T-helper 2 cell treated with Interferon-gamma antibody and Interleukin-4, amounts not matched to agents 5 μg/mL and 100 μg/mL, for 36 hours (primary cell): ENCODE measurements around the gene KRT10.
"Not testable (repeated sequence)": the region's sequence is repeated elsewhere in the genome, so short reads cannot be mapped to it uniquely, and the experiment has no call there.

Source experiments
- DNase-seq: peaks from one replicate; pipeline ENCODE4 v3.0.0; 2021; ENCODE audit warnings: low spot score
- H3K27ac Mint-ChIP-seq: one replicate; pipeline ENCODE4 v1.8.0; 2021; ENCODE audit warnings: mild to moderate bottlenecking, mixed read lengths
- H3K27me3 Mint-ChIP-seq: one replicate; pipeline ENCODE4 v1.8.0; 2021; ENCODE audit warnings: low read depth, mixed read lengths
- H3K36me3 Mint-ChIP-seq: one replicate; pipeline ENCODE4 v1.8.0; 2021; ENCODE audit warnings: low read depth, mixed read lengths
- H3K4me1 Mint-ChIP-seq: one replicate; pipeline ENCODE4 v1.8.0; 2021; ENCODE audit warnings: low read depth, mixed read lengths
- H3K4me3 Mint-ChIP-seq: one replicate; pipeline ENCODE4 v1.8.0; 2022; ENCODE audit warnings: mild to moderate bottlenecking, moderate library complexity, mixed read lengths
- H3K9me3 Mint-ChIP-seq: one replicate; pipeline ENCODE4 v1.8.0; 2021; ENCODE audit warnings: mixed read lengths

KRT10 gene

DNA sequence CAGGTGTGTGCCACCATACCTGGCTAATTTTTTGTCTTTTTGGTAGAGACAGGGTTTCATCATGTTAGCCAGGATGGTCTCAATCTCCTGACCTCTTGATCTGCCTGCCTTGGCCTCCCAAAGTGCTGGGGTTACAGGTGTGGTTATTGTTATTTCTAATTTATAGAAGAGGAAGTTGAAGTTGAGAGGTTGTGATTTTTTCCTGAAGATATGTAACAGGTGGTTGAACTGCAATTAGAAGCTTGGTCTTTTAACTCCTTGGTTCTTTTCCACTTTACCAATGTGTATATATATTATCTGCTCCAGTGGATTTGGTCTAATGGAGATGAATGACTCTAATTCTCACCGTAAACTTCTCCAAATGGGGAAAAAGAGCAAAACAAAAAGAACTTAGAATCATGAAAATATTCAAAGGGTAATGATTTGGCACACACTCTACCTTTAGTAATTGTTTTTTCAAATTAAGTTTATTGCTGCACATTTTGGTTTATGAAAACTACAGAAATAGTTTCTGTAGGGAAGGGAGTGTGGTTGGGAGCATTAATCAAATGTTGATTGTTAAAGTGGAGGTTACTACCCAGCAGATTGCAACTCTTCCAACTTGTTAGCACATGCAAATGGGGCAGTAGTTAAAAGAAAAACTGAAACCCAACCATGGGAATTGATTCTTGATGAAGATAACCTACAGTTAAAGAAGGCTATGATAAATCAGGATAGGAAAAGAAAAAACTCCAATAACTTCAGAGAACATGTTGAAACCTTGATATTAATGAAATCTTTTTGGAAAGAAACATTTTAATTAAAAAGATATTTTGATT lies 1.8 kb upstream of the KRT10 start:
- Mint-ChIP-seq H3K4me1 (peaks cover 41% of the 10 kb centered on the region), H3K9me3 (peaks cover 11% of the 10 kb centered on the region), H3K27ac (peak overlapping the region; percentile 13), H3K27me3 (no peaks in the 10 kb centered on the region), H3K4me3 (no peak overlapping the region), H3K36me3 (peaks cover 16% of the 10 kb centered on the region)
- DNase-seq: no peak

DNA sequence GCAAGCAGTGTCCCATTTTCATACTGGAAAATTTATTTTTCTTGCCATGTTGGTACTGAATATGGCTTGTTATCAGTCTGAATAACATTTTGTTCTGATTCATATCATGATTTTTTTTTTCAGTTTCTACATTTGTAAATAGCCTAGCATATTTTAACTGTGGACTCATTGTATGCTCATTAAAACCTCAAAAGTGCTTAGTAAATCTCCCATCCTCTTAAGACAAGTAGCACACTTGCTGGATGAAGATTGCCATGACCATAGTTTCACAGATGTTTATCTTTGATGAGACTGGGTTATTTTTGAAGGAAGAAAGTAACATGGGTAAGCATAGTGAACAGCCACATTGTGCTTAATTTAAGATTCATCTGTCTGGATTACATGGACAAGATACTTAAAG lies 878 bp downstream of the KRT10 start:
- no peak for DNase-seq
- Mint-ChIP-seq H3K4me3 (no peak overlapping the region), H3K4me1 (peaks cover 37% of the 10 kb centered on the region), H3K9me3 (peaks cover 21% of the 10 kb centered on the region), H3K36me3 (peaks cover 35% of the 10 kb centered on the region), H3K27ac (no peak overlapping the region), H3K27me3 (no peaks in the 10 kb centered on the region)

DNA sequence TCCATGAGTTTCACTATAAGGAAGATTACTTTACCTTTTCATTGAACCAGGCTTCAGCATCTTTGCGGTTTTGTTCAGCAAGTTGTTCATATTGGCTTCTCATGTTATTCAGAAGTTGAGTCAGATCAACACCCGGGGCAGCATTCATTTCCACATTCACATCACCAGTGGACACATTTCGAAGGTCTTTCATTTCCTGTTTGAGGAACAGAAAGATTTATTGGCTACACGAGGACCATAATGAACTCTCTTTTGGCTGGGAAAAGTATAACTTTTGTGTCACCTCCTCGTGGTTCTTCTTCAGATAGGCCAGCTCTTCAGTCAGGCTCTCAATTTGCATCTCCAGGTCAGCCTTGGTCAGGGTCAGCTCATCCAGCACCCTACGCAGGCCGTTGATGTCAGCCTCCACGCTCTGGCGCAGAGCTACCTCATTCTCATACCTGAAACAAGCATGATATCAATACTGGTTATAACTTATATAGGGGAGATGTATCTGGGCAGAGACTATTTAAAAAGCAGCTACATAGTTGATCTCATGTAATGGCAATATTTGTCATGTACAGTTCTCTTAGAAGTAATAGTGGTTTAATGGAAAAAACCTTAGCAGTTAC lies 2.1 kb downstream of the KRT10 start:
- peaks cover 36% of the 10 kb centered on the region for H3K4me1 Mint-ChIP-seq
- H3K4me3 Mint-ChIP-seq: peak overlapping the region; percentile 79
- DNase-seq: no peak
- H3K9me3 Mint-ChIP-seq: peaks cover 21% of the 10 kb centered on the region
- H3K36me3 Mint-ChIP-seq: peaks cover 37% of the 10 kb centered on the region
- H3K27ac Mint-ChIP-seq: peak overlapping the region; percentile 17
- H3K27me3 Mint-ChIP-seq: no peaks in the 10 kb centered on the region

DNA sequence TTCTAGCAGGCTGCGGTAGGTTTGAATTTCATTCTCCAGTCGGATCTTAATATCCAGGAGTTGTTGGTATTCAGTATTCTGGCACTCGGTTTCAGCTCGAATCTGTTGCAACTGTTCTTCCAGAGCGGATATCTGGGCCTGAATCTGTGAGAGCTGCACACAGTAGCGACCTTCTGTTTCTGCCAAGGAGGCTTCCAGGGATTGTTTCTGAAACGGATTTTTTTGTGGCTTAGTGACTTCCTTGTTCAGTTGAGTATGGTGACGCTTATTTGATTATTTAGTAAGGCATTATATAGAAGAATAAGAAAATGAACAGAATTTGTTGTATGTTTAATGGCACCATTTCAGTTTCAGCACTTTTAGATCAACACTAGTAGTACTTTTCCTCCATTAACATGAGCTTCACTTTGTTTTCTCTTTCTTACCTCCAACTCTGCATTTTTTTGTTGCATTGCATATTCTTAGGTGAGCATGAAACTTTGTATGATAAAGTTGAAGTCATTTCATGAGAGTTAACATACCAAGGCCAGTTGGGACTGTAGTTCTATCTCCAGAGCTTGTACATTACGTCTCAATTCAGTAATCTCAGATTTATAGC lies 2.8 kb downstream of the KRT10 start:
- DNase-seq: no peak
- Mint-ChIP-seq H3K4me1 (peaks cover 34% of the 10 kb centered on the region), H3K9me3 (peaks cover 21% of the 10 kb centered on the region), H3K27ac (peak overlapping the region; percentile 81), H3K27me3 (peaks cover under 1% of the 10 kb centered on the region), H3K4me3 (peak overlapping the region; percentile 79), H3K36me3 (peaks cover 37% of the 10 kb centered on the region)

DNA sequence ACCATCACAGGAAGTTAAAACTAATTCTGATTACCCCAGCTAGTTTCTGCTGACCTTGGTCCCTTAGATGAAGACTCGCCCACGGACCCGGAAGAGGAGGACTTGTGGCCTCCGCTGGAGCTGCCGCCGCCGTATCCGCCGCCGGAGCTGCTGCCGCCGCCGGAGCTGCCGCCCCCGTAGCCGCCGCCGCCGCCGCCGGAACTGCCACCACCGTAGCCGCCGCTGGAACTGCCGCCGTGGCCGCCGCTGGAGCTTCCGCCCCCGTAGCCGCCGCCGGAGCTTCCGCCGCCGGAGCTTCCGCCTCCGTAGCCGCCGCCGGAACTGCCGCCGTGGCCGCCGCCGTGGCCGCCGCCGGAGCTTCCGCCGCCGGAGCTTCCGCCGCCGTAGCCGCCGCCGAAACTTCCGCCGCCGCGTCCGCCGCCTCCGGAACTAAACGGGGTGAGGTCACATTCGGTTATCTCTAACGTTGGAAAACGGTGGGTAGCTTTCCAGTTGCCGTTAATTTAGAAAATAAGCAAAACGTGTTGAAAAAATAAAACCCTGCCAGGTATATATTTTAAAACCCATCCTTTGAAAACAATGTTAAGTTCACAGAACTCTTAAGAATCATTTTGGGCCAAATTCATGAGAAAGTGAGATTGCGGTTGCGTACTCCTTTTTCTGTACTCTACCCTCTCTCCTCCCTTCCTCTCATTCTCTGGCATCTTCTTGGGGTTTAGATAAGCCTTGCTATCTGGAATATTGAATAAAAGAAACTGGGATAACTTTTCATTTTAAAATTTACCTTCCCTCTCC lies 3.5 kb downstream of the KRT10 start:
- Mint-ChIP-seq H3K4me1 (peaks cover 28% of the 10 kb centered on the region), H3K27me3 (peaks cover 7% of the 10 kb centered on the region), H3K27ac (peak overlapping the region; percentile 91), H3K4me3 (peak overlapping the region; percentile 95), H3K9me3 (peaks cover 21% of the 10 kb centered on the region), H3K36me3 (peaks cover 37% of the 10 kb centered on the region)
- DNase-seq: peak; percentile 90

DNA sequence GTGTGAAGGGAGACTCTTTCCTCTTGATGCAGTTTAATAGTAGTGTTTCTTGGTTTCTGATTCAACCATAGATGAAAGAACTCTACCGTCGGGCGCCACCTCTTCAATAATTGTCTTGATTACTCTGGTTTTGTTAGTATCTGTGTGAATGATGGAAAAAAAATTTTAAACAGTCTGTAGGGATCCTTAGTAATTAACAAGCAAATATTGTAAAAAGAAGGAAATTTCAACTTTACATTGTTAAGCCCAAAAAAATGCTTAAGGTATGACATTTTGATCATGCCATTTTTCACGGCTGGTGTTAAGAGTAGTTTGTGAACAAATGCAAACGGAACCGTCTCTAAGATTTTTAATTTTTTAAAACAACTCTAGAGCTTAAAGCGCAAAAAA lies 4.1 kb downstream of the KRT10 start:
- Mint-ChIP-seq H3K9me3 (peaks cover 21% of the 10 kb centered on the region), H3K4me3 (peak overlapping the region; percentile 95), H3K27ac (peak overlapping the region; percentile 91), H3K27me3 (peaks cover 11% of the 10 kb centered on the region), H3K4me1 (peaks cover 28% of the 10 kb centered on the region), H3K36me3 (peaks cover 37% of the 10 kb centered on the region)
- DNase-seq: no peak

DNA sequence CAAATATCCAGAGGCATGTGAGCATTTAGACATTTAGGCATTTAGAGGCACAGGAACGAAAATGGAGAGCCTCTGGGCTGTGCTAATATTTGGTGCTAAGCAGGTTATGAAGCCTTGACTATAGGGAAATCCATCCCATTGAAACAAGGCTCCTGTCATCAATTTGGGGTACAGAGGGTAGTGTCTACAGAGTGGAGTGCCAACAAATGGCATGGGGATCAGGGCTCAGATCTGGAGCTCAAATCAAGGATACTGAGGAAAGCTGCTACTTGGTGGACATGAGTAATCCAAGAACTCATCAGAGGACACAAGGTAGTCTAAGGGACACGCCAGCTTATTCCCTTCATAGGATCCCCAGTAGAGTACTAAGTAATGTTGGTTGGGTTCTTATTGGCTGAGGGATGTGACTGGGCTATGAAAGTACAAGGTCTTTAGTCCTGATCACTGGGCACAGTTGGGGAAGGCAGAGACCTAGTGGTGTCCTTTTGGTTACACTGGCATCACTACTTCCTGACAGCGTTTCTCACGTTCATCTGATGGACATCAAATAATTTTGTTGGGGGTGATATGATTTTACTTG lies 5.2 kb downstream of the KRT10 start:
- H3K27ac Mint-ChIP-seq: peak overlapping the region; percentile 63

DNA sequence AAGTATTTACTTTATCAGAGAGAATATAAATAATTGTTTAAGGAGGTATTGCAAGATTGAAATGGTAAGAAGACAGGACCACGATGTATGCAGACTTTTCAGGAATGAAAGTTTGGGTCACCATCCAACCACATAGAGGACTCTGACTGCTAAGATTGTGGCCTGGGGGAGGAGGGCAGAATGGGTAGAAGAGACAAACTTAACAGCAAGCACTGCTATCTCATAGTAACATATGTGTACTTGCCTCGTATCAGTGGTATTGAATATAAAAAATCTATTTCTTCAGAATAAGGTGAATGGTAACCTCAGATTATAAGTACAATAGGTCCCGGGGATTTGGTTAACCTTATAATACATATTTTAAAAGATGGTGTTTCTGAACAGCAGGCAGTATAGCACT lies 5.8 kb downstream of the KRT10 start:
- peaks cover 24% of the 10 kb centered on the region for H3K27me3 Mint-ChIP-seq
- no peak overlapping the region for H3K27ac Mint-ChIP-seq
- H3K9me3 Mint-ChIP-seq: peaks cover 21% of the 10 kb centered on the region
- no peak for DNase-seq
- H3K4me1 Mint-ChIP-seq: peaks cover 26% of the 10 kb centered on the region
- peaks cover 33% of the 10 kb centered on the region for H3K36me3 Mint-ChIP-seq
- peak overlapping the region; percentile 30 for H3K4me3 Mint-ChIP-seq

More for the DNA sequence above, 5.2 kb downstream of the KRT10 start:
- H3K4me1 Mint-ChIP-seq: peaks cover 26% of the 10 kb centered on the region
- peaks cover 34% of the 10 kb centered on the region for H3K36me3 Mint-ChIP-seq
- H3K9me3 Mint-ChIP-seq: peaks cover 21% of the 10 kb centered on the region
- peak overlapping the region; percentile 86 for H3K4me3 Mint-ChIP-seq
- DNase-seq: no peak
- H3K27me3 Mint-ChIP-seq: peaks cover 19% of the 10 kb centered on the region

DNA sequence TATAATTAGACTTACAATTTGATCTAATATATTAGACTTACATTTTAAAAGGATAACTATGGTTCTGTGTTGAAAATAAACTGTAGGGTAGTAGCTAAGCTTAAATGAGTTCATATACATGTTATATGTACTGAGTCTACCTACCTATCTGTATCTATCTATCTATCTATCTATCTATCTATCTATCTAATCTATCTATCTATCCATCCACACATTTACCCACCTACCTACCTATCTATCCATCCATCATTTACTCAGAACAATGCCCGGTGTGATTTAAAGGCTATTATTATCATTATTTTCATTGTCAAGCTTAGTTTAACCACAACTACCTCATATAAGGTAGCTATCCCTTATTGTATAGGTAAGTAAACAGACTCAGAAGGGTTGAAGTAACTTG lies 7.0 kb downstream of the KRT10 start:
- Mint-ChIP-seq H3K27me3 (peaks cover 34% of the 10 kb centered on the region), H3K4me1 (peaks cover 22% of the 10 kb centered on the region)

DNA sequence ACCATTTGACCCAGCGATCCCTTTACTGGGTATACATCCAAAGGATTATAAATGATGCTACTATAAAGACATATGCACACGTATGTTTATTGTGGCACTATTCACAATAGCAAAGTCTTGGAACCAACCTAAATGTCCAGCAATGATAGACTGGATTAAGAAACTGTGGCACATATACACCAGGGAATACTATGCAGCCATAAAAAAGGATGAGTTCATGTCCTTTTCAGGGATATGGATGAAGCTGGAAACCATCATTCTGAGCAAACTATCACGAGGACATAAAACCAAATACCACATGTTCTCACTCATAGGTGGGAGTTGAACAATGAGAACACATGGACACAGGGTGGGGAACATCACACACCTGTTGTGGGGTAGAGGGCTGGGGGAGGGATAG lies 7.8 kb downstream of the KRT10 start:
- not testable (repeated sequence) for H3K4me3 Mint-ChIP-seq, H3K27ac Mint-ChIP-seq, DNase-seq
- H3K4me1 Mint-ChIP-seq: peaks cover 16% of the 10 kb centered on the region
- H3K36me3 Mint-ChIP-seq: peaks cover 24% of the 10 kb centered on the region
- peaks cover 42% of the 10 kb centered on the region for H3K27me3 Mint-ChIP-seq
- peaks cover 13% of the 10 kb centered on the region for H3K9me3 Mint-ChIP-seq

More for the DNA sequence above, 7.0 kb downstream of the KRT10 start:
- peaks cover 31% of the 10 kb centered on the region for H3K36me3 Mint-ChIP-seq
- no peak overlapping the region for H3K4me3 Mint-ChIP-seq
- no peak overlapping the region for H3K27ac Mint-ChIP-seq
- no peak for DNase-seq
- peaks cover 20% of the 10 kb centered on the region for H3K9me3 Mint-ChIP-seq

DNA sequence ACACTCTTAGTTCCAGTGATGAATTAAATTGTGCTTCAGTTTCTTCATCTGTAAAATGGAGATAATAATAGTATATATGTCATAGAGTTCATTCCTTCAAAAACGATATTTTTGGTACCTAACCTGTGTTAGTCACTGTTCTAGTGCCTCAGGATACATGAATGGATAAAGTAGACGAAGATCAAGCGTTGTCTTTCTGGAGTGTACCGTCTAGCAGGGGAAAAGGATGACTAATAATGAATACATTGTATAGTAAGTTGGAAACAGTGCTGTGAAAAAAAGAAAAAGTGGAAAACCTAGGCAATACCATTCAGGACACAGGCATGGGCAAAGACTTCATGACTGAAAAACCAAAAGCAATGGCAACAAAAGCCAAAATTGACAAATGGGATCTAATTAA lies 8.6 kb downstream of the KRT10 start:
- peaks cover 48% of the 10 kb centered on the region for H3K27me3 Mint-ChIP-seq
- peaks cover 13% of the 10 kb centered on the region for H3K4me1 Mint-ChIP-seq
- H3K36me3 Mint-ChIP-seq: peaks cover 21% of the 10 kb centered on the region
- H3K27ac Mint-ChIP-seq: no peak overlapping the region
- no peak for DNase-seq
- H3K9me3 Mint-ChIP-seq: peaks cover 10% of the 10 kb centered on the region
- H3K4me3 Mint-ChIP-seq: no peak overlapping the region

DNA sequence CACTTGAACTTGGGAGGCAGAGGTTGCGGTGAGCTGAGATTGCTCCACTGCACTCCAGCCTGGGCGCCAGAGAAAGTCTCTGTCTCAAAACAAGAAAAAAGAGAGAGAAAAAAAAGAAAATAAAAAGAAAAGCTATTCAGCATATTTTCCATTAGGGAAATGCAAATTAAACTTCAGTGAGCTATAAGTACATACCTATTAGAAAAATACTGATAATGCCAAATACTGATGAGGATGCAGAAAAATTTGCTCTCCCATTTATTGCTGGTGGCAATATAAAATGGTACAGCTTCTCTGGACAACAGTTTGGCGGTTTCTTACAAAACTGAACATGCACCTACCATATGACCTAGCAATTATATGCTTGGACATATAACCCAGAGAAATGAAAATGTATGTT lies 9.8 kb downstream of the KRT10 start:
- Mint-ChIP-seq H3K9me3 (peaks cover 7% of the 10 kb centered on the region), H3K4me3 (no peak overlapping the region), H3K4me1 (peaks cover 8% of the 10 kb centered on the region), H3K36me3 (peaks cover 12% of the 10 kb centered on the region), H3K27ac (no peak overlapping the region), H3K27me3 (peaks cover 56% of the 10 kb centered on the region)
- DNase-seq: no peak

DNA sequence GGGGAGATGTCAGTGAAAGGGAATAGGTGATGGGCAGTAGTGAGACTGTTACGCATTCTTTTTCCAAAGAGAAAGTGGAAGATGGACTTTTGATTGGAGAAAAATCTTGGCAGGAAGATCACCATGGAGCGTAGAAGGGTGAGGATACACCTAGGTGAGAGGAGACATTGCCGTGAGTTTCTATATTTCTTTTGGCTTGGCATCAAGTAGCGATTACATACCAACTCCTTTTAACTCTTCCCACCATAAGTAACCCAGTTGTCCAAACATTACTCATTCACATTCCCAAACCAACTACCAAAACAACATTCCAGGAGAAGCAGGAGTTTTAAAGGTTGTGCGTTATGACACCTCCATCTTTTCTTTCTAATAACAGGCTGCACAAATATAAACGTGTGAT lies 11.9 kb downstream of the KRT10 start:
- H3K27me3 Mint-ChIP-seq: peaks cover 73% of the 10 kb centered on the region
- DNase-seq: no peak
- H3K27ac Mint-ChIP-seq: no peak overlapping the region
- H3K36me3 Mint-ChIP-seq: no peaks in the 10 kb centered on the region
- no peaks in the 10 kb centered on the region for H3K9me3 Mint-ChIP-seq
- no peaks in the 10 kb centered on the region for H3K4me1 Mint-ChIP-seq
- H3K4me3 Mint-ChIP-seq: no peak overlapping the region
